ENCODE measurements around the gene ARHGAP12. TPM values are rescaled to one million over a fixed set of nuclear protein-coding genes. Genes with fewer than 3 reads are reported as not detected.

Gene ARHGAP12
- total RNA-seq, 1 donor from 2014 or later: 11.4 TPM

GRCh38 chr10:31822150-31822549 lies 106.5 kb downstream of the ARHGAP12 start:
- H3K27me3 ChIP-seq: no peaks in the 10 kb centered on the region
- H3K27ac ChIP-seq: no peak overlapping the region
- H3K9me3 ChIP-seq: no peaks in the 10 kb centered on the region
- H3K36me3 ChIP-seq: no peaks in the 10 kb centered on the region
- intact Hi-C loops (cut with DNase I): no loop called here
- no peak for TF ChIP-seq CTCF (IDR thresholded peaks at IDR 0.05)
- H3K4me3 ChIP-seq: no peak overlapping the region
- DNase-seq (ENCODE audit: low spot score in 2 of 2): no peak
- peaks cover 0 to 15% of the 10 kb centered on the region in 2 donors for H3K4me1 ChIP-seq

- no peak for TF ChIP-seq CTCF (IDR thresholded peaks at IDR 0.05)
- Histone ChIP-seq H3K36me3 (no peaks in the 10 kb centered on the region), H3K4me3 (no peak overlapping the region), H3K9me3 (no peaks in the 10 kb centered on the region), H3K4me1 (peaks cover 0 to 20% of the 10 kb centered on the region in 2 donors), H3K27ac (no peak overlapping the region), H3K27me3 (no peaks in the 10 kb centered on the region)
- DNase-seq (ENCODE audit: low spot score in 2 of 2): no peak
- intact Hi-C loops (cut with DNase I): no loop called here
Measured at GRCh38 chr10:31820778-31821369, 107.8 kb downstream of the ARHGAP12 start.

- H3K36me3 ChIP-seq: no peaks in the 10 kb centered on the region
- no peak for TF ChIP-seq CTCF (IDR thresholded peaks at IDR 0.05)
- peaks cover 0 to 20% of the 10 kb centered on the region in 2 donors for H3K4me1 ChIP-seq
- intact Hi-C loops (cut with DNase I): no loop called here
- H3K27ac ChIP-seq: peak overlapping the region; percentile 54 to 69
- no peaks in the 10 kb centered on the region for H3K27me3 ChIP-seq
- H3K9me3 ChIP-seq: no peaks in the 10 kb centered on the region
- no peak for DNase-seq (ENCODE audit: low spot score in 2 of 2)
- no peak overlapping the region for H3K4me3 ChIP-seq
Measured at GRCh38 chr10:31820096-31820495, 108.5 kb downstream of the ARHGAP12 start.

- no peak for TF ChIP-seq CTCF (IDR thresholded peaks at IDR 0.05)
- H3K4me3 ChIP-seq: no peak overlapping the region
- DNase-seq (ENCODE audit: low spot score in 2 of 2): peak in 1 of 2 donors; percentile 84
- H3K4me1 ChIP-seq: peaks cover 0 to 20% of the 10 kb centered on the region in 2 donors
- H3K27me3 ChIP-seq: no peaks in the 10 kb centered on the region
- no peaks in the 10 kb centered on the region for H3K36me3 ChIP-seq
- peak overlapping the region; percentile 54 to 69 for H3K27ac ChIP-seq
- no peaks in the 10 kb centered on the region for H3K9me3 ChIP-seq
- intact Hi-C loops (cut with DNase I): no loop called here
Measured at GRCh38 chr10:31819391-31819820, 109.2 kb downstream of the ARHGAP12 start.

GRCh38 chr10:31816318-31816717 lies 112.3 kb downstream of the ARHGAP12 start:
- Histone ChIP-seq H3K4me3 (no peak overlapping the region), H3K9me3 (no peaks in the 10 kb centered on the region)

More at GRCh38 chr10:31816318-31816717, 112.3 kb downstream of the ARHGAP12 start:
- Histone ChIP-seq H3K27ac (peak overlapping the region; percentile 33 to 37), H3K27me3 (no peaks in the 10 kb centered on the region), H3K36me3 (no peaks in the 10 kb centered on the region), H3K4me1 (peaks cover 0 to 20% of the 10 kb centered on the region in 2 donors)
- TF ChIP-seq CTCF (IDR thresholded peaks at IDR 0.05): no peak
- DNase-seq (ENCODE audit: low spot score in 2 of 2): no peak
- intact Hi-C loops (cut with DNase I): no loop called here

All from ascending aorta (tissue), 2 donors.